HepG2 (cell line): ENCODE results near the gene SBNO2. TPM values are rescaled to one million over a fixed set of nuclear protein-coding genes. Genes with fewer than 3 reads are reported as not detected.
A peak's percentile ranks its signal among the peaks of the same experiment; 100 is the strongest.

ENCODE experiments used
- GATAD2A ChIP-seq: IDR thresholded peaks from 2 replicates; pipeline ENCODE4 v1.6.1; 2016
- KLF6 ChIP-seq: IDR thresholded peaks from 2 replicates; pipeline ENCODE4 v1.8.0; 2016; ENCODE audit warnings: missing biosample characterization, missing genetic modification reagents
- RARA ChIP-seq: IDR thresholded peaks from 2 replicates; pipeline ENCODE4 v1.6.1; 2016; ENCODE audit warnings: missing genetic modification reagents, missing compliant biosample characterization
- ZBTB7A ChIP-seq: sonication (generic); formaldehyde crosslinking; IDR thresholded peaks from 2 replicates; pipeline ENCODE4 v1.8.0; 2022; ENCODE audit warnings: mild to moderate bottlenecking, missing genetic modification reagents
- ZNF180 ChIP-seq: sonication (generic); formaldehyde crosslinking; IDR thresholded peaks from 2 replicates; pipeline ENCODE4 v1.4.0; 2020; ENCODE audit warnings: low read depth, missing genetic modification reagents, borderline replicate concordance
- ZNF614 ChIP-seq: IDR thresholded peaks from 2 replicates; pipeline ENCODE4 v1.6.1; 2018; ENCODE audit warnings: missing biosample characterization, missing genetic modification reagents, inconsistent platforms, borderline replicate concordance
- ZNF773 ChIP-seq: sonication (generic); formaldehyde crosslinking; IDR thresholded peaks from 2 replicates; pipeline ENCODE4 v1.4.0; 2020; ENCODE audit warnings: missing genetic modification reagents, borderline replicate concordance
- ZSCAN29 ChIP-seq: sonication (generic); formaldehyde crosslinking; conservative IDR thresholded peaks from 2 replicates; pipeline ENCODE4 v1.4.0; 2020; ENCODE audit warnings: mild to moderate bottlenecking, missing genetic modification reagents
- polyA plus RNA-seq, 8 experiments: library from polyadenylated mRNA; depleted of rRNA in 3 of 8; stranded (reverse) in 7 of 8; unstranded in 1 of 8; fragments of >200 nt; fragmentation: Illumina TruSeq in 4 of 8; extraction: Trizol in 4 of 8; gene quantifications; 2 replicates each; pipeline versions ENCODE4 v1.2.1 to v1.2.3, GENCODE V29; 2011 to 2016; ENCODE audit warnings: low read depth in 4 of 8, missing spikeins in 1 of 8, mixed read lengths in 1 of 8; ENCODE audit not compliant: insufficient read depth in 1 of 8
- total RNA-seq, 5 experiments: library from RNA; depleted of rRNA; stranded (reverse); fragments of >200 nt; fragmentation: Illumina TruSeq; extraction: Trizol; gene quantifications; 2 replicates each; pipeline ENCODE4 v1.2.3, GENCODE V29; 2016; ENCODE audit warnings: low read depth in 1 of 5
- TF ChIP-seq, protein P1 (sequence below): sonication (generic); formaldehyde crosslinking; IDR thresholded peaks from 2 replicates; pipeline ENCODE4 v1.5.1; 2020; ENCODE audit warnings: mild to moderate bottlenecking, missing genetic modification reagents, moderate library complexity
- TF ChIP-seq, protein P2 (sequence below): sonication (generic); formaldehyde crosslinking; IDR thresholded peaks from 2 replicates; pipeline ENCODE4 v1.4.0; 2020; ENCODE audit warnings: missing genetic modification reagents
- TF ChIP-seq, protein P3 (sequence below): sonication (generic); formaldehyde crosslinking; IDR thresholded peaks from 2 replicates; pipeline ENCODE4 v1.5.0; 2020; ENCODE audit warnings: missing genetic modification reagents, mild to moderate bottlenecking, borderline replicate concordance
- TF ChIP-seq, protein P4 (sequence below): sonication (generic); formaldehyde crosslinking; IDR thresholded peaks from 2 replicates; pipeline ENCODE4 v1.4.0; 2020; ENCODE audit warnings: mild to moderate bottlenecking, missing genetic modification reagents
- TF ChIP-seq, protein P5 (sequence below): IDR thresholded peaks from 2 replicates; pipeline ENCODE4 v1.6.1; 2016; ENCODE audit warnings: low read depth, missing genetic modification reagents, missing compliant biosample characterization

Gene SBNO2
- total and polyA plus RNA-seq, 2 of the 13 experiments (the other 11 are each of a cell fraction or from before 2014, with no cell fraction given): 8.6 to 10.4 TPM

DNA sequence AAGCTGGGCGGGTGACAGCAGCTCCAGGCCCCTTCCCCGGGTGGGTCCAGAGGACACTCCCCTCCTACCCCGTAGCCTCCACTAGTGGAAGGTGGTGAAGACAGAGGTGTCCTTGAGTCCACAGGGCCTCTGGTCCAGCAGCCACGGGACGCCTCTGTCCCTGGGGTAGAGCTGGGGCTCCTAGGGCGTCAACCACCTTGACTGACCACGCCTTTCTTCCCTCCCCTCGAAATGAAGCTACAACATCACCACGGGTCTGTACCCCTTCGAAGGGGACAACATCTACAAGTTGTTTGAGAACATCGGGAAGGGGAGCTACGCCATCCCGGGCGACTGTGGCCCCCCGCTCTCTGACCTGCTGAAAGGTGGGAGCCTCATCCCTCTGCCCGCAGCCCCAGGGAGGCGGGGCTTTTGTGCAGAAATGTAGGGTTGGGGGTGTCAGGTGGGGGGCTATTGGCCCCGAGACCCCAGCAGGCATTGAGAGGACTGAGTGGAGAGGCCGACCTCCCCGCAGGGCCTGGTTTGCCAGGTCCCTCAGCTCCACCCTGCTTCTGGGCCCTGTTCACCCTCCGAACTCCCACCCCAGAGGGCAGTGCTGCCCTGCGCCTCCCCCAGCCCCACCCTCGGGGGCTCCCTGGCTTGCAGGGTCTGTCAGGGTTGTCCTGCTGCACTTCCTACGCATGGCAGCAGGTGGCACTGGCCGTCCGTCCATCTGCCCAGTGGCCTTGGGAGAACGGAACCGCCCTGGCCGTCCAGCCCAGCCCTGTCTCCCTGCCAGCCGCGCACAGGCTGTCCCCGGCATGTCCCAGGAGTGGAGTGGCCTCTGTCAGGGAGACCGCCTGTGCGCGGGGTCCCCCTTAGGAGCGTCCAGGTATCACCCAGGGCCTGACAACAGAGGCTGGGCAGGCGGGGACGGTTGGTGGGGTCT, 47.2 kb upstream of the SBNO2 start (continued):
- TF ChIP-seq, protein P1, sequence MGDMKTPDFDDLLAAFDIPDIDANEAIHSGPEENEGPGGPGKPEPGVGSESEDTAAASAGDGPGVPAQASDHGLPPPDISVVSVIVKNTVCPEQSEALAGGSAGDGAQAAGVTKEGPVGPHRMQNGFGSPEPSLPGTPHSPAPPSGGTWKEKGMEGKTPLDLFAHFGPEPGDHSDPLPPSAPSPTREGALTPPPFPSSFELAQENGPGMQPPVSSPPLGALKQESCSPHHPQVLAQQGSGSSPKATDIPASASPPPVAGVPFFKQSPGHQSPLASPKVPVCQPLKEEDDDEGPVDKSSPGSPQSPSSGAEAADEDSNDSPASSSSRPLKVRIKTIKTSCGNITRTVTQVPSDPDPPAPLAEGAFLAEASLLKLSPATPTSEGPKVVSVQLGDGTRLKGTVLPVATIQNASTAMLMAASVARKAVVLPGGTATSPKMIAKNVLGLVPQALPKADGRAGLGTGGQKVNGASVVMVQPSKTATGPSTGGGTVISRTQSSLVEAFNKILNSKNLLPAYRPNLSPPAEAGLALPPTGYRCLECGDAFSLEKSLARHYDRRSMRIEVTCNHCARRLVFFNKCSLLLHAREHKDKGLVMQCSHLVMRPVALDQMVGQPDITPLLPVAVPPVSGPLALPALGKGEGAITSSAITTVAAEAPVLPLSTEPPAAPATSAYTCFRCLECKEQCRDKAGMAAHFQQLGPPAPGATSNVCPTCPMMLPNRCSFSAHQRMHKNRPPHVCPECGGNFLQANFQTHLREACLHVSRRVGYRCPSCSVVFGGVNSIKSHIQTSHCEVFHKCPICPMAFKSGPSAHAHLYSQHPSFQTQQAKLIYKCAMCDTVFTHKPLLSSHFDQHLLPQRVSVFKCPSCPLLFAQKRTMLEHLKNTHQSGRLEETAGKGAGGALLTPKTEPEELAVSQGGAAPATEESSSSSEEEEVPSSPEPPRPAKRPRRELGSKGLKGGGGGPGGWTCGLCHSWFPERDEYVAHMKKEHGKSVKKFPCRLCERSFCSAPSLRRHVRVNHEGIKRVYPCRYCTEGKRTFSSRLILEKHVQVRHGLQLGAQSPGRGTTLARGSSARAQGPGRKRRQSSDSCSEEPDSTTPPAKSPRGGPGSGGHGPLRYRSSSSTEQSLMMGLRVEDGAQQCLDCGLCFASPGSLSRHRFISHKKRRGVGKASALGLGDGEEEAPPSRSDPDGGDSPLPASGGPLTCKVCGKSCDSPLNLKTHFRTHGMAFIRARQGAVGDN (CRISPR knock-in tag): peak; percentile 53
- no peak for TF ChIP-seq ZNF180 (CRISPR knock-in tag)
- no peak for TF ChIP-seq ZNF773 (CRISPR knock-in tag)
- TF ChIP-seq, protein P2, sequence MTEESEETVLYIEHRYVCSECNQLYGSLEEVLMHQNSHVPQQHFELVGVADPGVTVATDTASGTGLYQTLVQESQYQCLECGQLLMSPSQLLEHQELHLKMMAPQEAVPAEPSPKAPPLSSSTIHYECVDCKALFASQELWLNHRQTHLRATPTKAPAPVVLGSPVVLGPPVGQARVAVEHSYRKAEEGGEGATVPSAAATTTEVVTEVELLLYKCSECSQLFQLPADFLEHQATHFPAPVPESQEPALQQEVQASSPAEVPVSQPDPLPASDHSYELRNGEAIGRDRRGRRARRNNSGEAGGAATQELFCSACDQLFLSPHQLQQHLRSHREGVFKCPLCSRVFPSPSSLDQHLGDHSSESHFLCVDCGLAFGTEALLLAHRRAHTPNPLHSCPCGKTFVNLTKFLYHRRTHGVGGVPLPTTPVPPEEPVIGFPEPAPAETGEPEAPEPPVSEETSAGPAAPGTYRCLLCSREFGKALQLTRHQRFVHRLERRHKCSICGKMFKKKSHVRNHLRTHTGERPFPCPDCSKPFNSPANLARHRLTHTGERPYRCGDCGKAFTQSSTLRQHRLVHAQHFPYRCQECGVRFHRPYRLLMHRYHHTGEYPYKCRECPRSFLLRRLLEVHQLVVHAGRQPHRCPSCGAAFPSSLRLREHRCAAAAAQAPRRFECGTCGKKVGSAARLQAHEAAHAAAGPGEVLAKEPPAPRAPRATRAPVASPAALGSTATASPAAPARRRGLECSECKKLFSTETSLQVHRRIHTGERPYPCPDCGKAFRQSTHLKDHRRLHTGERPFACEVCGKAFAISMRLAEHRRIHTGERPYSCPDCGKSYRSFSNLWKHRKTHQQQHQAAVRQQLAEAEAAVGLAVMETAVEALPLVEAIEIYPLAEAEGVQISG (CRISPR knock-in tag): 0 out of 2 replicates have a peak, but pooled peaks have one; percentile 23
- peak; percentile 62; the same call in 1 of the 2 replicates for TF ChIP-seq ZBTB7A (CRISPR knock-in tag)
- TF ChIP-seq, protein P3, sequence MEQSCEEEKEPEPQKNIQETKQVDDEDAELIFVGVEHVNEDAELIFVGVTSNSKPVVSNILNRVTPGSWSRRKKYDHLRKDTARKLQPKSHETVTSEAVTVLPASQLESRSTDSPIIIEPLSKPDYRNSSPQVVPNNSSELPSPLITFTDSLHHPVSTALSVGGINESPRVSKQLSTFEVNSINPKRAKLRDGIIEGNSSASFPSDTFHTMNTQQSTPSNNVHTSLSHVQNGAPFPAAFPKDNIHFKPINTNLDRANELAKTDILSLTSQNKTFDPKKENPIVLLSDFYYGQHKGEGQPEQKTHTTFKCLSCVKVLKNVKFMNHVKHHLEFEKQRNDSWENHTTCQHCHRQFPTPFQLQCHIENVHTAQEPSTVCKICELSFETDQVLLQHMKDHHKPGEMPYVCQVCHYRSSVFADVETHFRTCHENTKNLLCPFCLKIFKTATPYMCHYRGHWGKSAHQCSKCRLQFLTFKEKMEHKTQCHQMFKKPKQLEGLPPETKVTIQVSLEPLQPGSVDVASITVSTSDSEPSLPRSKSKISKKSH (CRISPR knock-in tag): 0 out of 2 replicates have a peak, but pooled peaks have one; percentile 24
- TF ChIP-seq ZSCAN29 (CRISPR knock-in tag): no peak
- TF ChIP-seq, protein P4, sequence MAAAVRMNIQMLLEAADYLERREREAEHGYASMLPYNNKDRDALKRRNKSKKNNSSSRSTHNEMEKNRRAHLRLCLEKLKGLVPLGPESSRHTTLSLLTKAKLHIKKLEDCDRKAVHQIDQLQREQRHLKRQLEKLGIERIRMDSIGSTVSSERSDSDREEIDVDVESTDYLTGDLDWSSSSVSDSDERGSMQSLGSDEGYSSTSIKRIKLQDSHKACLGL (CRISPR knock-in tag): 0 out of 2 replicates have a peak, but pooled peaks have one; percentile 49
- no peak for TF ChIP-seq RARA (CRISPR knock-in tag)
- no peak for TF ChIP-seq KLF6 (CRISPR knock-in tag)
- TF ChIP-seq, protein P5, sequence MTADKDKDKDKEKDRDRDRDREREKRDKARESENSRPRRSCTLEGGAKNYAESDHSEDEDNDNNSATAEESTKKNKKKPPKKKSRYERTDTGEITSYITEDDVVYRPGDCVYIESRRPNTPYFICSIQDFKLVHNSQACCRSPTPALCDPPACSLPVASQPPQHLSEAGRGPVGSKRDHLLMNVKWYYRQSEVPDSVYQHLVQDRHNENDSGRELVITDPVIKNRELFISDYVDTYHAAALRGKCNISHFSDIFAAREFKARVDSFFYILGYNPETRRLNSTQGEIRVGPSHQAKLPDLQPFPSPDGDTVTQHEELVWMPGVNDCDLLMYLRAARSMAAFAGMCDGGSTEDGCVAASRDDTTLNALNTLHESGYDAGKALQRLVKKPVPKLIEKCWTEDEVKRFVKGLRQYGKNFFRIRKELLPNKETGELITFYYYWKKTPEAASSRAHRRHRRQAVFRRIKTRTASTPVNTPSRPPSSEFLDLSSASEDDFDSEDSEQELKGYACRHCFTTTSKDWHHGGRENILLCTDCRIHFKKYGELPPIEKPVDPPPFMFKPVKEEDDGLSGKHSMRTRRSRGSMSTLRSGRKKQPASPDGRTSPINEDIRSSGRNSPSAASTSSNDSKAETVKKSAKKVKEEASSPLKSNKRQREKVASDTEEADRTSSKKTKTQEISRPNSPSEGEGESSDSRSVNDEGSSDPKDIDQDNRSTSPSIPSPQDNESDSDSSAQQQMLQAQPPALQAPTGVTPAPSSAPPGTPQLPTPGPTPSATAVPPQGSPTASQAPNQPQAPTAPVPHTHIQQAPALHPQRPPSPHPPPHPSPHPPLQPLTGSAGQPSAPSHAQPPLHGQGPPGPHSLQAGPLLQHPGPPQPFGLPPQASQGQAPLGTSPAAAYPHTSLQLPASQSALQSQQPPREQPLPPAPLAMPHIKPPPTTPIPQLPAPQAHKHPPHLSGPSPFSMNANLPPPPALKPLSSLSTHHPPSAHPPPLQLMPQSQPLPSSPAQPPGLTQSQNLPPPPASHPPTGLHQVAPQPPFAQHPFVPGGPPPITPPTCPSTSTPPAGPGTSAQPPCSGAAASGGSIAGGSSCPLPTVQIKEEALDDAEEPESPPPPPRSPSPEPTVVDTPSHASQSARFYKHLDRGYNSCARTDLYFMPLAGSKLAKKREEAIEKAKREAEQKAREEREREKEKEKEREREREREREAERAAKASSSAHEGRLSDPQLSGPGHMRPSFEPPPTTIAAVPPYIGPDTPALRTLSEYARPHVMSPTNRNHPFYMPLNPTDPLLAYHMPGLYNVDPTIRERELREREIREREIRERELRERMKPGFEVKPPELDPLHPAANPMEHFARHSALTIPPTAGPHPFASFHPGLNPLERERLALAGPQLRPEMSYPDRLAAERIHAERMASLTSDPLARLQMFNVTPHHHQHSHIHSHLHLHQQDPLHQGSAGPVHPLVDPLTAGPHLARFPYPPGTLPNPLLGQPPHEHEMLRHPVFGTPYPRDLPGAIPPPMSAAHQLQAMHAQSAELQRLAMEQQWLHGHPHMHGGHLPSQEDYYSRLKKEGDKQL (CRISPR knock-in tag): no peak
- TF ChIP-seq GATAD2A (CRISPR knock-in tag): peak; percentile 25; the same call in 1 of the 2 replicates
- TF ChIP-seq ZNF614 (CRISPR knock-in tag): no peak
